ENCODE measurements around the gene SLC35D2.

DNA sequence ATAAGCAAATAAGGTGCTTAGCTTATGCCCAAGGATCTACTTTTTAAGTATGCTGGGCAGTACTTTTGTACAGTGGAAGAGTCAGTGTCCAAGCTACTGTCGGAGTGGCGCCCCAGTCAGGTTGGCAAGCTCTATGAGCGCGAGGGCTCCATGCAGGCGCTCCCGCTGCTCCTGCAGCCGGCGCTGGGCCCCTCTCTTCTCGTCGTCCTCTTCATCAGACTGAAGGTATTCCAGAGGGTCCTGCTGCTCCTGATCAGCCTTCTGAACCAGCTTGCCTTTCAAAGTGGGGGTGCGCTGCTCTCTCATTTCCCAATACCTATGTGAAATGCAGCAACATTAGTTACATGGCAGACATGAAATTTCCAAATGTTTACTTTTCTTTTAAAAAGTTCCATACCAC, 4.6 kb upstream of the SLC35D2 start:
- TF ChIP-seq, protein P1, sequence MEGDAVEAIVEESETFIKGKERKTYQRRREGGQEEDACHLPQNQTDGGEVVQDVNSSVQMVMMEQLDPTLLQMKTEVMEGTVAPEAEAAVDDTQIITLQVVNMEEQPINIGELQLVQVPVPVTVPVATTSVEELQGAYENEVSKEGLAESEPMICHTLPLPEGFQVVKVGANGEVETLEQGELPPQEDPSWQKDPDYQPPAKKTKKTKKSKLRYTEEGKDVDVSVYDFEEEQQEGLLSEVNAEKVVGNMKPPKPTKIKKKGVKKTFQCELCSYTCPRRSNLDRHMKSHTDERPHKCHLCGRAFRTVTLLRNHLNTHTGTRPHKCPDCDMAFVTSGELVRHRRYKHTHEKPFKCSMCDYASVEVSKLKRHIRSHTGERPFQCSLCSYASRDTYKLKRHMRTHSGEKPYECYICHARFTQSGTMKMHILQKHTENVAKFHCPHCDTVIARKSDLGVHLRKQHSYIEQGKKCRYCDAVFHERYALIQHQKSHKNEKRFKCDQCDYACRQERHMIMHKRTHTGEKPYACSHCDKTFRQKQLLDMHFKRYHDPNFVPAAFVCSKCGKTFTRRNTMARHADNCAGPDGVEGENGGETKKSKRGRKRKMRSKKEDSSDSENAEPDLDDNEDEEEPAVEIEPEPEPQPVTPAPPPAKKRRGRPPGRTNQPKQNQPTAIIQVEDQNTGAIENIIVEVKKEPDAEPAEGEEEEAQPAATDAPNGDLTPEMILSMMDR (IDR thresholded peaks at IDR 0.05; ENCODE audit: low read depth, low read length), result no peak
- TF ChIP-seq POLR2A (IDR thresholded peaks at IDR 0.05; ENCODE audit: extremely low read depth, insufficient read length), result no peak
- TF ChIP-seq MYC (IDR thresholded peaks at IDR 0.05; ENCODE audit: low read depth, low read length), result no peak
- TF ChIP-seq, protein P2, sequence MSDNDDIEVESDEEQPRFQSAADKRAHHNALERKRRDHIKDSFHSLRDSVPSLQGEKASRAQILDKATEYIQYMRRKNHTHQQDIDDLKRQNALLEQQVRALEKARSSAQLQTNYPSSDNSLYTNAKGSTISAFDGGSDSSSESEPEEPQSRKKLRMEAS (IDR thresholded peaks at IDR 0.05; ENCODE audit: low read depth, low read length), result no peak
